NCI-H1417 treated with DMSO at 0.1 percent for 48 hours (cell line): ENCODE data around the gene DDX51.
"Not testable (repeated sequence)": the region's sequence is repeated elsewhere in the genome, so short reads cannot be mapped to it uniquely, and the experiment has no call there.

Source experiments
- DNase-seq: peaks from one replicate; lab custom pipeline; 2025; lab: John Stamatoyannopoulos, UW

The DDX51 gene

GRCh38 chr12:132139912-132140311 is 4.2 kb downstream of the DDX51 start:
- no peak for DNase-seq

- DNase-seq, result no peak
These were observed 4.9 kb downstream of the DDX51 start for GRCh38 chr12:132138941-132139871.

GRCh38 chr12:132137483-132138125 is 6.5 kb downstream of the DDX51 start:
- DNase-seq, result no peak

- not testable (repeated sequence) for DNase-seq
These were observed 7.9 kb downstream of the DDX51 start for GRCh38 chr12:132136226-132136625.

DNA sequence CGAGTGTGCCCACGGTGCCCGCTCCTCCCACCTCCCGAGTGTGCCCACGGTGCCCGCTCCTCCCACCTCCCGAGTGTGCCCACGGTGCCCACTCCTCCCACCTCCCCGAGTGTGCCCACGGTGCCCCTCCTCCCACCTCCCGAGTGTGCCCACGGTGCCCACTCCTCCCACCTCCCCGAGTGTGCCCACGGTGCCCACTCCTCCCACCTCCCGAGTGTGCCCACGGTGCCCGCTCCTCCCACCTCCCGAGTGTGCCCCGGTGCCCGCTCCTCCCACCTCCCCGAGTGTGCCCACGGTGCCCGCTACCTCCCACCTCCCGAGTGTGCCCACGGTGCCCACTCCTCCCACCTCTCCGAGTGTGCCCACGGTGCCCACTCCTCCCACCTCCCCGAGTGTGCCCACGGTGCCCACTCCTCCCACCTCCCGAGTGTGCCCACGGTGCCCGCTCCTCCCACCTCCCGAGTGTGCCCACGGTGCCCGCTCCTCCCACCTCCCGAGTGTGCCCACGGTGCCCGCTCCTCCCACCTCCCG is 9.4 kb downstream of the DDX51 start:
- not testable (repeated sequence) for DNase-seq

DNA sequence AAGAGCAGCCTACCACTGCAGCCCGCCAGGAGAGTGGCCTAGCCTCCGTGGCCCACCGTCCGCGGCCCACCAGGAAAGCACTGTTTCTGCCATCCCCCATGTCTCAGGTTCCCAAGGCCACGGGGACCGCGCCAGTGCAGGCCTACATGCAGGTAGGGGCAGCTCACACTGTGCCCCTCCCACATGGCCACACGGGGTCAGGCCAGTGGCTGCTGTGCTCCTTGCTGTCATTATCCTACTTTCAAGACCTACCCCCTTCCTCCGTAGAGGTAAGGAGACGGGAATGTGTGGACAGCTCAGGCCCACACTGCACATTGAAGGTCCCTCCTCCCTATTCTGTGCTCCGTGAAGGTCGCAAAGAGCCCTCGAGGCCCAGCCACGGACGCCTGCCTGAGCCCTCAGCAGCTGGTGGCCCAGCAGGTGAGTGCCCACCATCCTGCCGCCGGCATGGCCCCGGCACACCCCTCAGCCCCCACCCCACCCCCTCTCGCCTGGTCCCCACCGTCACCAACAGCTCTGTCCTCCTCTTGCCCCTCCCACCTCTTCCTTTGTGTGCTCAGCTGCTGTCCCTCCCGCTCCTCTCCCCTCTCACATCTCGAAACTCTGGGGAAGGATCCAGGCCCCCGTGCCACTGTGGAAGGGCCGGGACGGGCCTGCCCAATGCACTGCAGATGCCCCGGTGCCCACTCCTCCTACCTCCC is 10.0 kb downstream of the DDX51 start:
- peak; percentile 7 for DNase-seq

DNA sequence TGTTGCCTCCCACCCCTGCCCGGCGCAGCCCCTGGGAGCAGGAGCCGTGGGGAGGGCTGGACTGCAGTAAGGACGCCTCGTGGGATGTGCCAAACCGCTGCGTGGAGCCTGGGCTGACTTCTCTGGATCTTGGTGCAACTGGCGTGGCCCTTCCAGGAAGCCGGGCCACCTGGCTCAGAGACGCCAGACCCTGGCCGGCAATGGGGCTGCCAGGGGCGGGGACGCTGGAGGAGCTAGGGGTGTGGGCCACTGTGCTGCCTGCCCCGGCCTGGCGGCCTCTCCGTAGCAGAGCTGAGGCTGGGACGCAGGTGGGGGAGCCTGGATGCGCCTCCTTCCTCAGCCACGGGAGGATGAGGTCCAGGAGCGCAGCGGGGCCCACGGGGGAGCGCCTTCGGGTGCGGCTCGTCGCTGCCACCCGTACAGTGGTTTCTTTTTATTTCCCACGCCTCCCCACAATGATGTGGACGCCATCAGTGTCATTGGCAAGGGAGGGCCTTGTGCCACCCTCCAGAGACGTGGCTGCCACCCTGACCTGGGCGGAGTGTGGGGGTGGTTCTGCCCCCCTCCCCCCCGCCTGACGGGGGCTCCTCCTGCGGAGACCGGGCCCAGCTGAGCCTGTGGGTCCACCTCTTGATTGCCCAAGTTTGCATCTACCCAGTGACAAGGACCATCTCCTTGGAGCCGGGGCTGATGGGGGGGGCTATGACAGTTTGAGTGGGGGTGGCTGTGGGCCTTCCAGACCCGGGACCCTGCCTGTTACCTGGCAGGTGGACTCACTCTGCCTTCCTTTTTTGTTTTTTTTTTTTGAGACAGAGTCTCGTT is 11.3 kb downstream of the DDX51 start:
- no peak for DNase-seq

- no peak for DNase-seq
These were observed 12.2 kb downstream of the DDX51 start for GRCh38 chr12:132131952-132132351.

DNA sequence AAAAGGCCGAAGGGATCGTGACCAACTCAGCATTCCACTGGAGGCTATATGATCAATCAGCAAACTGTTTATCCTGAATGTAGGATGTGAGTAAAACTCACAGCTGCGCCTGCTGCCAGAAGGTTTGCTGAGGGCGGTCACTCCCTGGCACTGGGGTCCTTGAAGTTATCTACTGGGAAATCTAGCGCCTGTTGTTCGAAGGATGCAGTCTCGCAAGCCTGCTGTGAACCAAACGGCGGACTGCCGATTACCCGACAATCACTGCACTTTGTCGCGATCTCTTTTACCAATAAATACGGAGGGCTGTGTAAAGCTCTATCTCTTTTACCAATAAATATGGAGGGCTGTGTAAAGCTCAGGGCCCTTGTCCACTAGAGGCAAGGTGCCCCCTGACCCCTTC is 12.9 kb downstream of the DDX51 start:
- no peak for DNase-seq

- no peak for DNase-seq
These were observed 13.4 kb downstream of the DDX51 start for GRCh38 chr12:132130690-132131089.

DNA sequence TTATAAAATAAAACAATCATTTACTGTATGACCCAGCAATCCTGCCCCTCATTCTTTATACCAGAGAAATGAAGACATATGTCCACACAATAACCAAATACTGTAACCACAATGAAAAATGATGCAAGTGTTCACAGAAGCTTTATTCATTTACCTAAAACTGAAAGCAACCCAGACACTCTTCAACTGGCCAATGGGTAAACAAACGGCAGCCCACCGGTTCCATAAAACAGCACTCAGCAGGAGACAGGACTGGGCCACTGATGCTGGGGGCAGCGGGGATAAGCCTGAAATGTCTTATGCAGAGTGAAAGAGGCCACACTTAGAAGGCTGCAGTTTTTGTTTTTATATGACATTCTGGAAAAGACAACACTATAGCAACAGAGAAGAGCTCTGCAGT is 15.1 kb downstream of the DDX51 start:
- no peak for DNase-seq

DNA sequence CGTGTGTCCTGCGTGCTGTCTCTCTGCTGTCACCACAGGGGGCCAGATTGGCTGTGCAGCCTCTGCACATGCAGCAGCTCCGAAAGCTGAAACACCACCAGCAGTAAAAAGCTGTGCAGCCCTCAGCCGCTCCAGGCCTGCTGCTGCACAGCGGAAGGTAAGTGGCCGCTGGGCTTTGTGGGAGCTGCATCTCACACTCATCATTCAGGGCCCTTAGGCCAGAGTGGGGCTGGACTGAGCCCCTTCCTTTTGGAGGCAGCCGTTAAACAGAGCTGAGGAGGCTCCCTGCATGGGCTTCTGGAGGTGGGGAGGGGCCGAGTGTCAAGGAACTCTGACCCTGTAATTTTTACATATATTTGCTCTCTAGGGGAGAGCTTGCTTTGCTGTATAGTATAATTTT is 17.1 kb downstream of the DDX51 start:
- DNase-seq, result no peak

DNA sequence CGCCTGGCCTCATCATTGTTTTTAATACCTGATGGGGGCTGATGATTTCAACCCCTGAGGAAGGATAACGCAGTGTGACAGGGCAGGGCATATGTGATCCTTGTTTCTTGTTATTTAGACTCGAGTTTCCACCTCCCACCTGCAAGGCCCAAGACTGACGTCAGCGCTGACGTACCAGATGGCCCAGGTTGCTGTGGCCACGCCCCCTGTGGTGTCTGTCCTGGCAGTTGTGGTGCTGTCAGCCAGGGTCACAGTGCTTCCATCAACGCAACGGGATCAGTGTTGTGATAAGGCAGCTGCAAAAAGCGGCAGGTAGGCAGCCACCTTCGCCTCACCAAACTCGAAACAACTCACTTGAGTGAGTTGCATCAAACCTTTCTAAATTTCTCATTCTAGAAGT is 18.4 kb downstream of the DDX51 start:
- DNase-seq, result no peak

GRCh38 chr12:132124766-132125425 is 19.2 kb downstream of the DDX51 start:
- no peak for DNase-seq

DNA sequence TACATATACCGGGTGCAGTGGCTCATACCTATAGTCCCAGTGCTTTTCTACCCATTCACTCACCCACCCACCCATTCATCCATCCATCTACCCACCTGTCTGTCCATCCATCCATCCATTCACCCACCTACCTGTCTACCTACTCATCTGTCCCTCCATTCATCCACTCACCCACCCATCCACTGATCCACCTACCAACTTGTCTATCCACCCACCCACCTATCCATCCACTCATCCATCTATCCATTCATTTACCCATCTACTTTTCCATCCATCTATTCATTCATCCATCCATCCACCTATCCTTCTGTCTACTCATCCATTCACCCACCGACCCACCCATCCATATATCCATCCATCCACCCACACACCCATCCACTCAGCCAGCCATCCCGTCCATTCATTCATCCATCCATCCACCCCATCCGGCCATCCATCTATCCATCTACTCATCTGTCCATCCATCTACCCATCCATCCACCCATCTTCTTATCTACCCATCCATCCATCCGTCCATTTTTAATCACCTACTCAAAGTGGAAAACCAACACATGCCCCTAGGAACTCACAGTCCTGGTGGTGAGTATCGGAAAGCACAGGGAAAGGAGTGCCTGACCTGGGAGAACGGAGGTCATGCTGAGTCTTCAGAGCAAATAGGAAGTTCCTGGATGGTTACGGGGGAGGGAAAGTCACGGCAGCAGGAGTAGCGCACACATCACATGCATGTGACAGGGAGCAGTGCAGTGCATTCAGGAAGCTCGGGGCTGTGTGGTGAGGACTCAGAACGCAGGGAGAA is 20.0 kb downstream of the DDX51 start:
- DNase-seq, result no peak

DNA sequence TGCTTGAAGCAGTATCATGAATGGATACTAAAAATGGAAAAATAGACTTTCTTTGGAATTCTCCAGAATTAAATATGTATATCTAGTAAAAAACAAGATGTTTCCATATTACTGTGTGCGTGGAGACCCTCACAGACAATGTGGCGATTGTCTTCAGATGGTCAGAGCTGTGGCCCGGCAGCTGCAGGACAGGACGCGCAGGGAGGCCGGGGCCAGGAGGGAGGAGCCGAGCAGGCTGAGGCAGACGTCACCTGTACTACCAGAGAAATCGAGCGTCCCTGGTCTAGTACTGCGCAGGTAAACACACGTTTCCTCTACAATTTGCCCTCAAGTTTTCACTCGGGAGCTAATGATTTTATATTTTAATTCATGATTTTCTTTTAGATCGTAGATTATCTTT is 22.8 kb downstream of the DDX51 start:
- DNase-seq, result no peak

DNA sequence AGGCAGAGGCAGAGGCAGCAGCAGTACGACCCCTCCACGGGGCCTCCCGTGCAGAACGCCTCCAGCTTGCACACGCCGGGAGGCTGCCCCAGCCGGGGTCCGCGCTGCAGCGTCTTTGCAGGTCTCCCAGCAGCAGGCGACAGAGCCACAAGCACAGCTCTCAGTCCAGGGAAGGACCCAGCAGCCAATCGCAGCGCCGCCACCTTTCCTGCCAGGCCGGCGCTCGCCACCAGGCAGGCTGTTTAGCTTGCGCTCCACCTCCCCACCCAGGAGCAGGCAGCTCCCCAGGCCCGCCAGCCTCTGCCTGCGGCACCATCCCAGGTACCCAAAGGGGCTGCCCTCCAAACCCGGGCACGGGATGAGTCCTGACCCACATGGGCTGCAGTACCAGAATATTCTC is 25.2 kb downstream of the DDX51 start:
- DNase-seq, result no peak

- no peak for DNase-seq
These were observed 26.6 kb downstream of the DDX51 start for GRCh38 chr12:132117558-132117875.

GRCh38 chr12:132116709-132117557 is 27.2 kb downstream of the DDX51 start:
- no peak for DNase-seq

DNA sequence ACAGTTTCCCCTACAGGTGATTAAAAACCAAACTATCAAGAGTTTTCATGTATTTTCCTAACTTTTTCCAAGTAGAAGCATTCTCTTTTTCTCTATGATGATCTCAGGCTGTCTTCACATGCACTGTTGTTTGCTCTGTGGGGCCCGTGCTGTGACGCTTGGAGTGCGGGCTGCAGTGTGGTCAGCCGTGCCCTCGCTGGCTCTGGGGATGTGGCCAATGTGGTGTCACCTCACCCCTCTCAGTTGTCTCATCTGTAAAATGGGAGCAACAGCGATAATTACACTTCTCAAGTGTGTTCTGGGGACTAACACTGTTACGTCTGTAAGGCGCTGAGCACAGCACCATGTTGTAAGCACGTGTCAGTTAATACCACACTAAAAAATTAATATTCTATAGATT is 28.6 kb downstream of the DDX51 start:
- no peak for DNase-seq
